ENCODE measurements around the gene MAGOHB.

MAGOHB gene

DNA sequence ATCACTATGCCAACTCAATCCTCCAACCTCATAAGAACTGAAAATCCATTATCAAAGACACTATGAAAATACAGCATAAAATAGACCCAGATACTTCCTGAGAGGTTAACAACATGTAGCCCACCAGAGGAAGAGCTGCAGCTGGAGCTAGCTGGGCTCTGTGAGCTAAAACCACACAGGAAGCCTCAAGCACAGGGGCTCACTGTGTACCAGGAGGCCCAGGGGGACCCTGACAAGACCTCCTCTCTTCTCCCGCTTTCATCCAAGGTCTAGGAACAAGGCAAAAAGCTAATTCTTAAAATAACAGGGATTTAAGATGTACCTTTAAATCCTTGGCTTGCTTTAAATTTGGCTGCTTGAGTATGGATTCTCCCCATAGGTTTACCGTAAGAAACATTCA lies 54.2 kb downstream of the MAGOHB start:
- no peak for DNase-seq (ENCODE audit: low spot score)
- in situ Hi-C loops (cut with MboI; ENCODE audit: low sequenced_read_pairs, unreplicated experiment), result no loop called here
- TF ChIP-seq, protein P1, sequence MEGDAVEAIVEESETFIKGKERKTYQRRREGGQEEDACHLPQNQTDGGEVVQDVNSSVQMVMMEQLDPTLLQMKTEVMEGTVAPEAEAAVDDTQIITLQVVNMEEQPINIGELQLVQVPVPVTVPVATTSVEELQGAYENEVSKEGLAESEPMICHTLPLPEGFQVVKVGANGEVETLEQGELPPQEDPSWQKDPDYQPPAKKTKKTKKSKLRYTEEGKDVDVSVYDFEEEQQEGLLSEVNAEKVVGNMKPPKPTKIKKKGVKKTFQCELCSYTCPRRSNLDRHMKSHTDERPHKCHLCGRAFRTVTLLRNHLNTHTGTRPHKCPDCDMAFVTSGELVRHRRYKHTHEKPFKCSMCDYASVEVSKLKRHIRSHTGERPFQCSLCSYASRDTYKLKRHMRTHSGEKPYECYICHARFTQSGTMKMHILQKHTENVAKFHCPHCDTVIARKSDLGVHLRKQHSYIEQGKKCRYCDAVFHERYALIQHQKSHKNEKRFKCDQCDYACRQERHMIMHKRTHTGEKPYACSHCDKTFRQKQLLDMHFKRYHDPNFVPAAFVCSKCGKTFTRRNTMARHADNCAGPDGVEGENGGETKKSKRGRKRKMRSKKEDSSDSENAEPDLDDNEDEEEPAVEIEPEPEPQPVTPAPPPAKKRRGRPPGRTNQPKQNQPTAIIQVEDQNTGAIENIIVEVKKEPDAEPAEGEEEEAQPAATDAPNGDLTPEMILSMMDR (IDR thresholded peaks at IDR 0.05; ENCODE audit: borderline replicate concordance, control extremely low read depth, extremely low read depth, insufficient read depth, missing control alignments), result no peak

- in situ Hi-C loops (cut with MboI; ENCODE audit: low sequenced_read_pairs, unreplicated experiment), result no loop called here
- DNase-seq (ENCODE audit: low spot score), result no peak
- TF ChIP-seq, protein P1 (IDR thresholded peaks at IDR 0.05; ENCODE audit: borderline replicate concordance, control extremely low read depth, extremely low read depth, insufficient read depth, missing control alignments), result no peak
Observed at GRCh38 chr12:10558789-10559188, 54.6 kb downstream of the MAGOHB start.

DNA sequence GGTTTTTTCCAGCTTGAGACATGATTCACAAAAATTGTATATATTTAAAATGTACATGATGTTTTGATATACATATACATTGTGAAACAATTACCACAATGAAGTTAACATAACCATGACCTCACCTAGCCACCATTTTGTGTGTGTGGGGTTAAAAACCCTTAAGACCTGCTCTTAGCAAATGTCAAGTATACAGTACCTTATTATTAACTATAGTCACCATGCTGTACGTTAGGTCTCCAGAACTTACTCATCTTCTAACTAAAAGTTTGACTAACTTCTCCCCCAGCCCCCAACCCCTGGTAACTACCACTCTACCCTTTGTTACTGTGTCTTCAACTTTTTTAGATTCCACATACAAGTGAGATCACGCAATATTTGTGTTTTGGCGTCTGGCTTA lies 55.1 kb downstream of the MAGOHB start:
- DNase-seq (ENCODE audit: low spot score), result no peak
- in situ Hi-C loops (cut with MboI; ENCODE audit: low sequenced_read_pairs, unreplicated experiment), result no loop called here
- TF ChIP-seq, protein P1 (IDR thresholded peaks at IDR 0.05; ENCODE audit: borderline replicate concordance, control extremely low read depth, extremely low read depth, insufficient read depth, missing control alignments), result no peak

GRCh38 chr12:10557766-10558165 lies 55.6 kb downstream of the MAGOHB start:
- in situ Hi-C loops (cut with MboI; ENCODE audit: low sequenced_read_pairs, unreplicated experiment), result no loop called here
- TF ChIP-seq, protein P1 (IDR thresholded peaks at IDR 0.05; ENCODE audit: borderline replicate concordance, control extremely low read depth, extremely low read depth, insufficient read depth, missing control alignments), result no peak
- DNase-seq (ENCODE audit: low spot score), result peak; percentile 34

GRCh38 chr12:10557329-10557728 lies 56.1 kb downstream of the MAGOHB start:
- in situ Hi-C loops (cut with MboI; ENCODE audit: low sequenced_read_pairs, unreplicated experiment), result no loop called here
- DNase-seq (ENCODE audit: low spot score), result no peak
- TF ChIP-seq, protein P1 (IDR thresholded peaks at IDR 0.05; ENCODE audit: borderline replicate concordance, control extremely low read depth, extremely low read depth, insufficient read depth, missing control alignments), result no peak

GRCh38 chr12:10554756-10555481 lies 58.5 kb downstream of the MAGOHB start:
- DNase-seq (ENCODE audit: low spot score), result no peak
- TF ChIP-seq, protein P1 (IDR thresholded peaks at IDR 0.05; ENCODE audit: borderline replicate concordance, control extremely low read depth, extremely low read depth, insufficient read depth, missing control alignments), result no peak
- in situ Hi-C loops (cut with MboI; ENCODE audit: low sequenced_read_pairs, unreplicated experiment), result no loop called here
